ENCODE data around the gene BNIPL. TPM values are rescaled to one million over a fixed set of nuclear protein-coding genes. Genes with fewer than 3 reads are reported as not detected.

The BNIPL gene
- total and polyA plus RNA-seq, 2 of the 8 experiments (the other 6 are each of a cell fraction or from before 2014, with no cell fraction given), result 2.4 to 3.3 TPM

GRCh38 chr1:151024540-151025146 lies 11.7 kb upstream of the BNIPL start (continued):
- peak; percentile 87 to 95 (median 94) for TF ChIP-seq CTCF (IDR thresholded peaks at IDR 0.05; ENCODE audit: control extremely low read depth in 1 of 3, insufficient read depth in 1 of 3, low read depth in 1 of 3, low read length in 3 of 3)
- peak; percentile 47; the same call in 1 of the 2 replicates for TF ChIP-seq MAX (IDR thresholded peaks at IDR 0.05)
- no peak for TF ChIP-seq RFX5 (IDR thresholded peaks at IDR 0.05; ENCODE audit: borderline replicate concordance, low read depth, low read length)
- no peak for TF ChIP-seq BCL11A (IDR thresholded peaks at IDR 0.05; ENCODE audit: low read depth in 2 of 2, low read length in 2 of 2)
- TF ChIP-seq FOSL1 (IDR thresholded peaks at IDR 0.05; ENCODE audit: insufficient read depth, low read depth, low read length), result no peak
- no peak for TF ChIP-seq CBX5 (IDR thresholded peaks at IDR 0.05; ENCODE audit: low read depth, low read length)

Measured in H1 (cell line).